Type B pancreatic cell (in vitro differentiated cells): Measurements from ENCODE around the gene VSTM4. TPM values are rescaled to one million over a fixed set of nuclear protein-coding genes. Genes with fewer than 3 reads are reported as not detected.

Experiments used
- DNase-seq: peaks from one replicate; pipeline ENCODE4 v3.0.0; 2021; ENCODE audit warnings: mixed read lengths; ENCODE audit not compliant: unreplicated experiment; ENCODE audit errors: extremely low spot score
- H3K27ac Mint-ChIP-seq: 2 replicates; pipeline ENCODE4 v1.8.0; 2021; ENCODE audit warnings: mild to moderate bottlenecking, mixed read lengths
- H3K27me3 Mint-ChIP-seq: 2 replicates; pipeline ENCODE4 v1.8.0; 2021; ENCODE audit warnings: mixed read lengths
- H3K36me3 Mint-ChIP-seq: 2 replicates; pipeline ENCODE4 v1.8.0; 2021; ENCODE audit warnings: mixed read lengths
- H3K4me1 Mint-ChIP-seq: one replicate; pipeline ENCODE4 v1.8.0; 2021; ENCODE audit warnings: mixed read lengths; ENCODE audit not compliant: unreplicated experiment
- H3K4me3 Mint-ChIP-seq: 2 replicates; pipeline ENCODE4 v1.8.0; 2021; ENCODE audit warnings: mild to moderate bottlenecking, mixed read lengths
- H3K9me3 Mint-ChIP-seq: 2 replicates; pipeline ENCODE4 v1.8.0; 2021; ENCODE audit warnings: mixed read lengths
- total RNA-seq: library from RNA; stranded (reverse); gene quantifications from 2 replicates; pipeline ENCODE4 v1.2.1, GENCODE V29; 2021; ENCODE audit warnings: low replicate concordance
- TF ChIP-seq, protein P1 (sequence below): fragments of 200-600 bp; sonication (generic); conservative IDR thresholded peaks from 2 replicates; pipeline ENCODE4 v1.5.0; 2021; ENCODE audit warnings: antibody characterized with exemption, mild to moderate bottlenecking

Gene VSTM4
- total RNA-seq, 1 donor from 2014 or later, result 2.6 TPM

GRCh38 chr10:49001870-49002672 lies 113.3 kb downstream of the VSTM4 start:
- TF ChIP-seq, protein P1, sequence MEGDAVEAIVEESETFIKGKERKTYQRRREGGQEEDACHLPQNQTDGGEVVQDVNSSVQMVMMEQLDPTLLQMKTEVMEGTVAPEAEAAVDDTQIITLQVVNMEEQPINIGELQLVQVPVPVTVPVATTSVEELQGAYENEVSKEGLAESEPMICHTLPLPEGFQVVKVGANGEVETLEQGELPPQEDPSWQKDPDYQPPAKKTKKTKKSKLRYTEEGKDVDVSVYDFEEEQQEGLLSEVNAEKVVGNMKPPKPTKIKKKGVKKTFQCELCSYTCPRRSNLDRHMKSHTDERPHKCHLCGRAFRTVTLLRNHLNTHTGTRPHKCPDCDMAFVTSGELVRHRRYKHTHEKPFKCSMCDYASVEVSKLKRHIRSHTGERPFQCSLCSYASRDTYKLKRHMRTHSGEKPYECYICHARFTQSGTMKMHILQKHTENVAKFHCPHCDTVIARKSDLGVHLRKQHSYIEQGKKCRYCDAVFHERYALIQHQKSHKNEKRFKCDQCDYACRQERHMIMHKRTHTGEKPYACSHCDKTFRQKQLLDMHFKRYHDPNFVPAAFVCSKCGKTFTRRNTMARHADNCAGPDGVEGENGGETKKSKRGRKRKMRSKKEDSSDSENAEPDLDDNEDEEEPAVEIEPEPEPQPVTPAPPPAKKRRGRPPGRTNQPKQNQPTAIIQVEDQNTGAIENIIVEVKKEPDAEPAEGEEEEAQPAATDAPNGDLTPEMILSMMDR, result no peak
- DNase-seq, result peak; percentile 62
- peaks cover 11% of the 10 kb centered on the region for H3K4me1 Mint-ChIP-seq
- H3K4me3 Mint-ChIP-seq, result no peak overlapping the region
- H3K36me3 Mint-ChIP-seq, result no peaks in the 10 kb centered on the region
- H3K9me3 Mint-ChIP-seq, result no peaks in the 10 kb centered on the region
- no peak overlapping the region for H3K27ac Mint-ChIP-seq
- H3K27me3 Mint-ChIP-seq, result peaks cover 7% of the 10 kb centered on the region

- TF ChIP-seq, protein P1, result no peak
- Mint-ChIP-seq H3K27me3 (peaks cover 7% of the 10 kb centered on the region), H3K9me3 (no peaks in the 10 kb centered on the region), H3K4me1 (peaks cover 11% of the 10 kb centered on the region), H3K4me3 (no peak overlapping the region), H3K27ac (no peak overlapping the region), H3K36me3 (no peaks in the 10 kb centered on the region)
- peak; percentile 59 for DNase-seq
These were observed 113.9 kb downstream of the VSTM4 start for GRCh38 chr10:49001402-49001801.

GRCh38 chr10:49000437-49001398 lies 114.6 kb downstream of the VSTM4 start:
- no peaks in the 10 kb centered on the region for H3K36me3 Mint-ChIP-seq
- TF ChIP-seq, protein P1, result no peak
- DNase-seq, result no peak
- no peak overlapping the region for H3K4me3 Mint-ChIP-seq
- no peaks in the 10 kb centered on the region for H3K9me3 Mint-ChIP-seq
- peaks cover 11% of the 10 kb centered on the region for H3K4me1 Mint-ChIP-seq
- H3K27me3 Mint-ChIP-seq, result peaks cover 7% of the 10 kb centered on the region
- no peak overlapping the region for H3K27ac Mint-ChIP-seq

DNA sequence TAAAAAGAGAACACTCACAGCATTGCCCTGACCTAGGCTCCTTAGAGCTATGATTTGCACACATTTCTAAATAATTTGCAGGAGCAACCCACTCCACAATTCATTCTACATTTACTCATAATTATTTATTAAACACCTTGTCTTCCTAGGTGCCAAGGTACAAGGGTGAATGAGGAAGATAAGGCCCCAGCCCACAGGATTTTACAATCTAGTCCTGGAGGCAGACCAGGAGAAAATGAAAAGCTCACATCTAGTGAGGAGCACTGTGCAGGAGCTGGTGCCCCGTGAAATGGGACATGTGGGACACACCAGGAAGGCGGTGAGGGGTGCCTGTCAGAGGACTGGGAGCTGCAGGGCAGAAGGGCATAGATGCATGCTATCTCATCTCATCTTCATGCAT lies 116.0 kb downstream of the VSTM4 start:
- Mint-ChIP-seq H3K9me3 (no peaks in the 10 kb centered on the region), H3K27ac (no peak overlapping the region), H3K4me1 (peaks cover 11% of the 10 kb centered on the region), H3K4me3 (no peak overlapping the region), H3K36me3 (no peaks in the 10 kb centered on the region), H3K27me3 (peaks cover 7% of the 10 kb centered on the region)
- peak; percentile 32 for DNase-seq
- TF ChIP-seq, protein P1, result no peak

DNA sequence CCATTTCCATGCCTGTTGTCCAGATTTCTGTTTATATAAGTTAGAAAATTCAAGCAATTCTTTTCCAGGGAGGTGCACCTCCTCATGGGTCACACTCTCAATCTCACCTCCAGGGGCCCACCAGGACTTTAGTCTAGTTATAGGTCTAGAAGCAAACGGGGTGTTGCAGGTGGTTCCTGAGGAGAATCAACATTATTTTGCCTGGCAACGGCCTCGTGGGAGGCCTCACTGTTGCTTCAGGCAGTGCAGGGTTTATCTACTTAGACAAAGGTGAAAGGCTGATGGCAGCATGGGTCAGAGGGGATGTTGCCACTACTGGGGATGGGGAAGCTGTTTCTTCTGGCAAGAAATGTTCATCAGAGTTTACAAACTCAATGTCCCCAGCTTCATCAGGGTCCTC lies 119.0 kb downstream of the VSTM4 start:
- Mint-ChIP-seq H3K36me3 (no peaks in the 10 kb centered on the region), H3K4me1 (peaks cover 4% of the 10 kb centered on the region), H3K4me3 (no peak overlapping the region), H3K9me3 (no peaks in the 10 kb centered on the region), H3K27ac (no peak overlapping the region), H3K27me3 (peaks cover 14% of the 10 kb centered on the region)
- peak; percentile 20 for DNase-seq
- TF ChIP-seq, protein P1, result no peak
